Chondrocyte (in vitro differentiated cells): Measurements from ENCODE around the gene ITGBL1. TPM values are rescaled to one million over a fixed set of nuclear protein-coding genes. Genes with fewer than 3 reads are reported as not detected.
"Not testable (repeated sequence)": the region's sequence is repeated elsewhere in the genome, so short reads cannot be mapped to it uniquely, and the experiment has no call there.

Experiments used
- DNase-seq: peaks from one replicate; pipeline ENCODE4 v3.0.0; 2021; ENCODE audit warnings: mixed read lengths, low spot score
- H3K27ac Mint-ChIP-seq: one replicate; pipeline ENCODE4 v1.8.0; 2021; ENCODE audit warnings: mild to moderate bottlenecking, moderate library complexity, mixed read lengths; ENCODE audit not compliant: unreplicated experiment
- H3K27me3 Mint-ChIP-seq: 2 replicates; pipeline ENCODE4 v1.8.0; 2021; ENCODE audit warnings: low read depth, mixed read lengths
- H3K36me3 Mint-ChIP-seq: 2 replicates; pipeline ENCODE4 v1.8.0; 2021; ENCODE audit warnings: low read depth, mixed read lengths
- H3K4me1 Mint-ChIP-seq: 2 replicates; pipeline ENCODE4 v1.8.0; 2021; ENCODE audit warnings: low read depth, mild to moderate bottlenecking, mixed read lengths
- H3K4me3 Mint-ChIP-seq: one replicate; pipeline ENCODE4 v1.8.0; 2021; ENCODE audit warnings: mild to moderate bottlenecking, moderate library complexity, mixed read lengths; ENCODE audit not compliant: unreplicated experiment
- H3K9me3 Mint-ChIP-seq: 2 replicates; pipeline ENCODE4 v1.8.0; 2021; ENCODE audit warnings: low read depth, mixed read lengths
- total RNA-seq: library from RNA; stranded (reverse); gene quantifications from 3 replicates; pipeline ENCODE4 v1.2.1, GENCODE V29; 2021
- TF ChIP-seq, protein P1 (sequence below): fragments of 200-600 bp; sonication (generic); IDR thresholded peaks from 2 replicates; pipeline ENCODE4 v1.5.0; 2021; ENCODE audit warnings: antibody characterized with exemption, mild to moderate bottlenecking, moderate library complexity

The ITGBL1 gene
- total RNA-seq, 1 donor from 2014 or later = 407 TPM

GRCh38 chr13:101536079-101536478 is 83.6 kb downstream of the ITGBL1 start:
- H3K27ac Mint-ChIP-seq = peak overlapping the region; percentile 82
- H3K4me3 Mint-ChIP-seq = no peak overlapping the region
- peaks cover 66% of the 10 kb centered on the region for H3K4me1 Mint-ChIP-seq
- H3K9me3 Mint-ChIP-seq = peaks cover 12% of the 10 kb centered on the region
- H3K27me3 Mint-ChIP-seq = no peaks in the 10 kb centered on the region
- H3K36me3 Mint-ChIP-seq = peaks cover 6% of the 10 kb centered on the region
- no peak for DNase-seq
- TF ChIP-seq, protein P1, sequence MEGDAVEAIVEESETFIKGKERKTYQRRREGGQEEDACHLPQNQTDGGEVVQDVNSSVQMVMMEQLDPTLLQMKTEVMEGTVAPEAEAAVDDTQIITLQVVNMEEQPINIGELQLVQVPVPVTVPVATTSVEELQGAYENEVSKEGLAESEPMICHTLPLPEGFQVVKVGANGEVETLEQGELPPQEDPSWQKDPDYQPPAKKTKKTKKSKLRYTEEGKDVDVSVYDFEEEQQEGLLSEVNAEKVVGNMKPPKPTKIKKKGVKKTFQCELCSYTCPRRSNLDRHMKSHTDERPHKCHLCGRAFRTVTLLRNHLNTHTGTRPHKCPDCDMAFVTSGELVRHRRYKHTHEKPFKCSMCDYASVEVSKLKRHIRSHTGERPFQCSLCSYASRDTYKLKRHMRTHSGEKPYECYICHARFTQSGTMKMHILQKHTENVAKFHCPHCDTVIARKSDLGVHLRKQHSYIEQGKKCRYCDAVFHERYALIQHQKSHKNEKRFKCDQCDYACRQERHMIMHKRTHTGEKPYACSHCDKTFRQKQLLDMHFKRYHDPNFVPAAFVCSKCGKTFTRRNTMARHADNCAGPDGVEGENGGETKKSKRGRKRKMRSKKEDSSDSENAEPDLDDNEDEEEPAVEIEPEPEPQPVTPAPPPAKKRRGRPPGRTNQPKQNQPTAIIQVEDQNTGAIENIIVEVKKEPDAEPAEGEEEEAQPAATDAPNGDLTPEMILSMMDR = no peak

- not testable (repeated sequence) for H3K36me3 Mint-ChIP-seq, H3K27ac Mint-ChIP-seq, H3K4me3 Mint-ChIP-seq, DNase-seq, H3K27me3 Mint-ChIP-seq
- Mint-ChIP-seq H3K4me1 (peaks cover 46% of the 10 kb centered on the region), H3K9me3 (peaks cover 23% of the 10 kb centered on the region)
These were observed 92.1 kb downstream of the ITGBL1 start for GRCh38 chr13:101544544-101544943.

GRCh38 chr13:101544979-101545378 is 92.5 kb downstream of the ITGBL1 start:
- H3K4me1 Mint-ChIP-seq = peaks cover 50% of the 10 kb centered on the region

GRCh38 chr13:101545521-101545920 is 93.0 kb downstream of the ITGBL1 start:
- TF ChIP-seq, protein P1 = peak; percentile 71
- Mint-ChIP-seq H3K9me3 (peaks cover 19% of the 10 kb centered on the region), H3K27ac (peak overlapping the region; percentile 60), H3K4me1 (peaks cover 54% of the 10 kb centered on the region), H3K36me3 (peaks cover 8% of the 10 kb centered on the region), H3K27me3 (no peaks in the 10 kb centered on the region), H3K4me3 (peak overlapping the region; percentile 6)
- no peak for DNase-seq

More at GRCh38 chr13:101544979-101545378, 92.5 kb downstream of the ITGBL1 start:
- TF ChIP-seq, protein P1 = no peak
- H3K4me3 Mint-ChIP-seq = peak overlapping the region; percentile 6
- no peaks in the 10 kb centered on the region for H3K27me3 Mint-ChIP-seq
- peak overlapping the region; percentile 60 for H3K27ac Mint-ChIP-seq
- peaks cover 8% of the 10 kb centered on the region for H3K36me3 Mint-ChIP-seq
- H3K9me3 Mint-ChIP-seq = peaks cover 23% of the 10 kb centered on the region
- DNase-seq = no peak

GRCh38 chr13:101552286-101552685 is 99.8 kb downstream of the ITGBL1 start:
- Mint-ChIP-seq H3K36me3 (peaks cover 8% of the 10 kb centered on the region), H3K4me3 (no peak overlapping the region), H3K27me3 (no peaks in the 10 kb centered on the region), H3K9me3 (peaks cover 3% of the 10 kb centered on the region), H3K27ac (peak overlapping the region; percentile 89), H3K4me1 (peaks cover 80% of the 10 kb centered on the region)
- TF ChIP-seq, protein P1 = no peak
- no peak for DNase-seq

- TF ChIP-seq, protein P1 = no peak
- H3K27ac Mint-ChIP-seq = peak overlapping the region; percentile 89
- H3K9me3 Mint-ChIP-seq = peaks cover 3% of the 10 kb centered on the region
- H3K27me3 Mint-ChIP-seq = no peaks in the 10 kb centered on the region
- peaks cover 84% of the 10 kb centered on the region for H3K4me1 Mint-ChIP-seq
- DNase-seq = no peak
- no peak overlapping the region for H3K4me3 Mint-ChIP-seq
- H3K36me3 Mint-ChIP-seq = peaks cover 8% of the 10 kb centered on the region
These were observed 100.3 kb downstream of the ITGBL1 start for GRCh38 chr13:101552786-101553185.
